Stimulated activated CD4-positive, alpha-beta T cell treated with anti-CD3 and anti-CD28 coated beads, Interleukin-15, amount 100 ng/mL, for 48 hours (primary cell): ENCODE results near the gene FICD.
"Not testable (repeated sequence)": the region's sequence is repeated elsewhere in the genome, so short reads cannot be mapped to it uniquely, and the experiment has no call there.

Source experiments
- DNase-seq, 2 donors: peaks; one replicate each; pipeline ENCODE4 v3.0.0-alpha.2; 2020; ENCODE audit warnings: low read depth in 2 of 2

The FICD gene

GRCh38 chr12:108514973-108515814 lies at the start of gene FICD:
Gene FICD, plus strand, starts transcription at chr12:108515277. Its CDS starts 1,696 bp downstream, at chr12:108516973.
- peak; percentile 99 for DNase-seq

- no peak for DNase-seq
Measured at GRCh38 chr12:108465417-108465816, 49.7 kb upstream of the FICD start.

GRCh38 chr12:108468196-108468968 lies 46.7 kb upstream of the FICD start:
- DNase-seq = no peak

- DNase-seq = no peak
Measured at GRCh38 chr12:108473400-108474055, 41.5 kb upstream of the FICD start.

GRCh38 chr12:108475396-108475795 lies 39.7 kb upstream of the FICD start:
- DNase-seq = no peak

GRCh38 chr12:108477055-108477880 lies 37.8 kb upstream of the FICD start:
- no peak for DNase-seq

- DNase-seq = no peak
Measured at GRCh38 chr12:108477881-108478259, 37.2 kb upstream of the FICD start.

- no peak for DNase-seq
Measured at GRCh38 chr12:108478611-108479206, 36.4 kb upstream of the FICD start.

- no peak for DNase-seq
Measured at GRCh38 chr12:108479364-108480070, 35.6 kb upstream of the FICD start.

GRCh38 chr12:108482717-108483212 lies 32.3 kb upstream of the FICD start:
- DNase-seq = no peak

GRCh38 chr12:108483213-108484059 lies 31.6 kb upstream of the FICD start:
- no peak for DNase-seq

GRCh38 chr12:108484431-108484830 lies 30.6 kb upstream of the FICD start:
- DNase-seq = no peak

- no peak for DNase-seq
Measured at GRCh38 chr12:108484845-108485244, 30.2 kb upstream of the FICD start.

GRCh38 chr12:108485371-108485770 lies 29.7 kb upstream of the FICD start:
- DNase-seq = not testable (repeated sequence)

GRCh38 chr12:108487029-108487428 lies 28.0 kb upstream of the FICD start:
- not testable (repeated sequence) for DNase-seq

- no peak for DNase-seq
Measured at GRCh38 chr12:108491256-108491655, 23.8 kb upstream of the FICD start.

GRCh38 chr12:108495054-108495453 lies 20.0 kb upstream of the FICD start:
- no peak for DNase-seq

- DNase-seq = no peak
Measured at GRCh38 chr12:108495823-108496579, 19.1 kb upstream of the FICD start.

GRCh38 chr12:108498136-108498535 lies 16.9 kb upstream of the FICD start:
- no peak for DNase-seq
